OCI-LY7 (cell line): ENCODE measurements around the gene MAPK13. TPM values are rescaled to one million over a fixed set of nuclear protein-coding genes. Genes with fewer than 3 reads are reported as not detected.
A peak's percentile ranks its signal among the peaks of the same experiment; 100 is the strongest.

Experiments used
- BruUV-seq: library from RNA; stranded (reverse); fragments of 400-500 nt; replicated peaks from 2 replicates; lab custom pipeline; 2021; lab: Mats Ljungman, UMichigan
- CTCF ChIA-PET: fragments of 300-600 bp; sonication (Branson Sonifier 250); formaldehyde crosslinking; loops from one replicate; lab custom pipeline; 2022; ENCODE audit warnings: antibody characterized with exemption; ENCODE audit not compliant: unreplicated experiment; lab: Charles Lee
- POLR2A ChIA-PET: fragments of 300-600 bp; sonication (Branson Sonifier 250); formaldehyde crosslinking; loops from one replicate; lab custom pipeline; 2022; ENCODE audit warnings: antibody characterized with exemption; lab: Charles Lee
- DNase-seq: peaks from one replicate; pipeline ENCODE4 v3.0.0-alpha.2; 2015; ENCODE audit warnings: low spot score
- H2AFZ ChIP-seq: fragments of 200-600 bp; sonication (generic), shearing (Covaris generic); 2 replicates; pipeline ENCODE4 v1.6.1; 2014; ENCODE audit warnings: mild to moderate bottlenecking, antibody characterized with exemption, low read length, moderate library complexity
- H3K27ac ChIP-seq: fragments of 200-600 bp; sonication (generic); 2 replicates; pipeline ENCODE4 v1.5.1; 2014; ENCODE audit warnings: mixed run types, low read depth, mild to moderate bottlenecking, moderate library complexity, low read length, inconsistent platforms; ENCODE audit not compliant: poor library complexity, severe bottlenecking
- H3K36me3 ChIP-seq: fragments of 200-600 bp; sonication (generic); 2 replicates; pipeline ENCODE4 v1.6.1; 2014; ENCODE audit warnings: mild to moderate bottlenecking, antibody characterized with exemption, low read length, moderate library complexity, mixed read lengths; ENCODE audit not compliant: insufficient read depth
- H3K4me1 ChIP-seq: fragments of 200-600 bp; sonication (generic); 2 replicates; pipeline ENCODE4 v1.5.1; 2014; ENCODE audit warnings: mild to moderate bottlenecking, low read length; ENCODE audit not compliant: insufficient read depth, poor library complexity, severe bottlenecking
- H3K4me2 ChIP-seq: fragments of 200-600 bp; sonication (generic); 2 replicates; pipeline ENCODE4 v1.6.1; 2014; ENCODE audit warnings: mild to moderate bottlenecking, low read length
- H3K4me3 ChIP-seq: fragments of 200-600 bp; sonication (generic); 2 replicates; pipeline ENCODE4 v1.5.1; 2014; ENCODE audit warnings: mild to moderate bottlenecking, low read depth, low read length; ENCODE audit not compliant: poor library complexity, severe bottlenecking
- H3K79me2 ChIP-seq: fragments of 200-600 bp; sonication (generic); 2 replicates; pipeline ENCODE4 v1.6.1; 2016; ENCODE audit warnings: low read depth, mild to moderate bottlenecking, low read length, moderate library complexity, mixed read lengths; ENCODE audit not compliant: insufficient read depth
- H3K9me2 ChIP-seq: fragments of 200-600 bp; sonication (generic); 2 replicates; pipeline ENCODE4 v1.6.1; 2016; ENCODE audit warnings: mild to moderate bottlenecking, low read length, mixed read lengths; ENCODE audit not compliant: insufficient read depth
- H3K9me3 ChIP-seq: fragments of 200-600 bp; sonication (generic); 2 replicates; pipeline ENCODE4 v1.6.1; 2014; ENCODE audit warnings: mild to moderate bottlenecking, mixed run types, low read length, mixed read lengths
- H4K20me1 ChIP-seq: fragments of 200-600 bp; sonication (generic); 2 replicates; pipeline ENCODE4 v1.6.1; 2014; ENCODE audit warnings: mild to moderate bottlenecking, antibody characterized with exemption, low read length, moderate library complexity, mixed read lengths; ENCODE audit not compliant: insufficient read depth
- EZH2phosphoT487 ChIP-seq: fragments of 200-600 bp; sonication (generic); IDR thresholded peaks from 2 replicates; pipeline ENCODE4 v1.6.1; 2018; ENCODE audit warnings: low read depth, borderline replicate concordance, mild to moderate bottlenecking, mixed run types, antibody characterized with exemption, low read length, moderate library complexity, mixed read lengths
- intact Hi-C: fragments of 100-400 bp; cut with micrococcal nuclease; formaldehyde crosslinking; loops from one replicate; pipeline ENCODE4 v1.10.0; 2022; ENCODE audit not compliant: unreplicated experiment
- total RNA-seq, 2 experiments: library from RNA; depleted of rRNA in 1 of 2; stranded (reverse); fragments of >200 nt in 1 of 2; shearing (Covaris generic) in 1 of 2; gene quantifications; 2 replicates each; pipeline ENCODE4 v1.2.3, GENCODE V29; 2014 to 2022
- TF ChIP-seq, protein P1 (sequence below): fragments of 200-600 bp; sonication (generic); conservative IDR thresholded peaks from 2 replicates; pipeline ENCODE4 v1.5.1; 2014; ENCODE audit warnings: mild to moderate bottlenecking, antibody characterized with exemption, low read length, moderate library complexity, mixed read lengths

The MAPK13 gene
- total RNA-seq, 2 experiments from 2014 or later = 0.88 to 1.8 TPM

DNA sequence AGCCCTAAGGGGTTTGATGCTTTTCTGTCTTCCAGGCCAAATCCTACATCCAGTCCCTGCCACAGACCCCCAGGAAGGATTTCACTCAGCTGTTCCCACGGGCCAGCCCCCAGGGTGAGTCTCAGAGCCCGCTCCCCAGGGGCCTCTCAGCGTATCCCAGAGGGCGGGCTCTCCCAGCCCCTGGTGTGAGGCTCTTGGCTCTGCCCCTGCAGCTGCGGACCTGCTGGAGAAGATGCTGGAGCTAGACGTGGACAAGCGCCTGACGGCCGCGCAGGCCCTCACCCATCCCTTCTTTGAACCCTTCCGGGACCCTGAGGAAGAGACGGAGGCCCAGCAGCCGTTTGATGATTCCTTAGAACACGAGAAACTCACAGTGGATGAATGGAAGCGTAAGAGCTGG lies 8.4 kb downstream of the MAPK13 start:
- no peaks in the 10 kb centered on the region for H3K9me3 ChIP-seq
- no peak for DNase-seq
- no peaks in the 10 kb centered on the region for H3K79me2 ChIP-seq
- TF ChIP-seq, protein P1, sequence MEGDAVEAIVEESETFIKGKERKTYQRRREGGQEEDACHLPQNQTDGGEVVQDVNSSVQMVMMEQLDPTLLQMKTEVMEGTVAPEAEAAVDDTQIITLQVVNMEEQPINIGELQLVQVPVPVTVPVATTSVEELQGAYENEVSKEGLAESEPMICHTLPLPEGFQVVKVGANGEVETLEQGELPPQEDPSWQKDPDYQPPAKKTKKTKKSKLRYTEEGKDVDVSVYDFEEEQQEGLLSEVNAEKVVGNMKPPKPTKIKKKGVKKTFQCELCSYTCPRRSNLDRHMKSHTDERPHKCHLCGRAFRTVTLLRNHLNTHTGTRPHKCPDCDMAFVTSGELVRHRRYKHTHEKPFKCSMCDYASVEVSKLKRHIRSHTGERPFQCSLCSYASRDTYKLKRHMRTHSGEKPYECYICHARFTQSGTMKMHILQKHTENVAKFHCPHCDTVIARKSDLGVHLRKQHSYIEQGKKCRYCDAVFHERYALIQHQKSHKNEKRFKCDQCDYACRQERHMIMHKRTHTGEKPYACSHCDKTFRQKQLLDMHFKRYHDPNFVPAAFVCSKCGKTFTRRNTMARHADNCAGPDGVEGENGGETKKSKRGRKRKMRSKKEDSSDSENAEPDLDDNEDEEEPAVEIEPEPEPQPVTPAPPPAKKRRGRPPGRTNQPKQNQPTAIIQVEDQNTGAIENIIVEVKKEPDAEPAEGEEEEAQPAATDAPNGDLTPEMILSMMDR = no peak
- TF ChIP-seq EZH2phosphoT487 = no peak
- BruUV-seq = no TSS peak
- H3K36me3 ChIP-seq = no peaks in the 10 kb centered on the region
- no peak overlapping the region for H3K4me2 ChIP-seq
- intact Hi-C loops = no loop called here
- H3K4me1 ChIP-seq = peaks cover 29% of the 10 kb centered on the region
- ChIA-PET CTCF (no interaction called here), POLR2A (no interaction called here)
- no peaks in the 10 kb centered on the region for H3K9me2 ChIP-seq
- H3K4me3 ChIP-seq = no peak overlapping the region
- H2AFZ ChIP-seq = no peak overlapping the region
- H3K27ac ChIP-seq = no peak overlapping the region
- H4K20me1 ChIP-seq = no peaks in the 10 kb centered on the region

DNA sequence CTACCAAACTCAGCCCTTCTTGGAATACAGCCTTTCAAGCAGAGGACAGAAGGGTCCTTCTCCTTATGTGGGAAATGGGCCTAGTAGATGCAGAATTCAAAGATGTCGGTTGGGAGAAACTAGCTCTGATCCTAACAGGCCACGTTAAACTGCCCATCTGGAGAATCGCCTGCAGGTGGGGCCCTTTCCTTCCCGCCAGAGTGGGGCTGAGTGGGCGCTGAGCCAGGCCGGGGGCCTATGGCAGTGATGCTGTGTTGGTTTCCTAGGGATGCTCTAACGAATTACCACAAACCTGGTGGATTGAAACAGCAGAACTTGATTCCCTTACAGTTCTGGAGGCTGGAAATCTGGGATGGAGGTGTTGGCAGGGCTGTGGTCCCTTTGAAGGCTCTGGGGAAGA lies 9.1 kb downstream of the MAPK13 start:
- Histone ChIP-seq H2AFZ (no peak overlapping the region), H3K9me2 (no peaks in the 10 kb centered on the region), H4K20me1 (no peaks in the 10 kb centered on the region), H3K36me3 (no peaks in the 10 kb centered on the region), H3K4me2 (0 out of 2 replicates have a peak overlapping the region, but pooled peaks have one; percentile 23), H3K79me2 (no peaks in the 10 kb centered on the region), H3K4me1 (peaks cover 29% of the 10 kb centered on the region), H3K27ac (no peak overlapping the region), H3K9me3 (no peaks in the 10 kb centered on the region), H3K4me3 (no peak overlapping the region)
- CTCF ChIA-PET = no interaction called here
- intact Hi-C loops = no loop called here
- no TSS peak for BruUV-seq
- TF ChIP-seq, protein P1 = peak; percentile 63
- no peak for TF ChIP-seq EZH2phosphoT487
- POLR2A ChIA-PET = no interaction called here
- DNase-seq = no peak

DNA sequence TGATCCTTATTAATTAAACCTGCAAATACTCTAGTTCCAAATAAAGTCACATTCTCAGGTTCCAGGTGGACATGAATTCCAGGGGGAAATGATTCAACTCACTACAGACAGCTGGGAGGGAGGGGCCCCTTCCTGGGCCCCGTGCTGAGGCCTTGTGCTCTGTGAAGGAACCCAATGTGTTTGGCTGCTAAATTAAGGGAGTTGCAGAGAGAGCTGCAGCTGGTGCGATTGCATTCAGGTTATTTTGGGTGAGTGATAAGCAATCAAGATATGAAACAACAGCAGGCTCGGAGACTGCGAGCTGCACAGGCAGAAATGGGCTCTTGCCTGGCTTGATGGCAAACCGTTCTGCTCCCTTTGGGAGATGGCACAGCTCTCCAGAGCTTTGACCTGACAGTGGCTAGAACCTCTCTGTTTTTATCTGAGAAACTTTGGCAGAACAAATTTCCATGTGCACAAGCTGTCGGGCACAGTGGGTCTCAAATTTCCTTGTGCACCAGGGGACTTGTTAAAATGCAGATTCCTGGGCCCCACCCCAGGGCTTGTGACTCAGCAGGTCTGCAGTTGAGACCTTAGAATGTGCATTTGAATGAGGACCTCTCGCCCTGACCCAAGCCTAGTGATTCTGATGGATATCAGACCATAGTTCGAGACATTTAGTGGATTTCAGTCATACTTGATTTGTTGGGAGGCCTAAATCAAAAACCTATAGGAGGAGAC lies 9.8 kb downstream of the MAPK13 start:
- TF ChIP-seq, protein P1 = no peak
- TF ChIP-seq EZH2phosphoT487 = no peak
- no peak overlapping the region for H3K27ac ChIP-seq
- H3K4me2 ChIP-seq = peak overlapping the region; percentile 23; the same call in 1 of the 2 replicates
- H4K20me1 ChIP-seq = no peaks in the 10 kb centered on the region
- peak; percentile 34 for DNase-seq
- H3K36me3 ChIP-seq = no peaks in the 10 kb centered on the region
- POLR2A ChIA-PET = interaction anchor here (0.7 to 0.9 kb wide), 2 partner anchors 10 to 39 kb away, joined by 3 read pairs; no protein-coding TSS in a partner anchor
- H3K4me3 ChIP-seq = no peak overlapping the region
- no peak overlapping the region for H2AFZ ChIP-seq
- intact Hi-C loops = no loop called here
- H3K9me2 ChIP-seq = no peaks in the 10 kb centered on the region
- no TSS peak for BruUV-seq
- CTCF ChIA-PET = no interaction called here
- H3K4me1 ChIP-seq = peaks cover 29% of the 10 kb centered on the region
- no peaks in the 10 kb centered on the region for H3K9me3 ChIP-seq
- H3K79me2 ChIP-seq = no peaks in the 10 kb centered on the region
